ENCODE results near the gene FOXK1.
"Not testable (repeated sequence)": the region's sequence is repeated elsewhere in the genome, so short reads cannot be mapped to it uniquely, and the experiment has no call there.

FOXK1 gene

DNA sequence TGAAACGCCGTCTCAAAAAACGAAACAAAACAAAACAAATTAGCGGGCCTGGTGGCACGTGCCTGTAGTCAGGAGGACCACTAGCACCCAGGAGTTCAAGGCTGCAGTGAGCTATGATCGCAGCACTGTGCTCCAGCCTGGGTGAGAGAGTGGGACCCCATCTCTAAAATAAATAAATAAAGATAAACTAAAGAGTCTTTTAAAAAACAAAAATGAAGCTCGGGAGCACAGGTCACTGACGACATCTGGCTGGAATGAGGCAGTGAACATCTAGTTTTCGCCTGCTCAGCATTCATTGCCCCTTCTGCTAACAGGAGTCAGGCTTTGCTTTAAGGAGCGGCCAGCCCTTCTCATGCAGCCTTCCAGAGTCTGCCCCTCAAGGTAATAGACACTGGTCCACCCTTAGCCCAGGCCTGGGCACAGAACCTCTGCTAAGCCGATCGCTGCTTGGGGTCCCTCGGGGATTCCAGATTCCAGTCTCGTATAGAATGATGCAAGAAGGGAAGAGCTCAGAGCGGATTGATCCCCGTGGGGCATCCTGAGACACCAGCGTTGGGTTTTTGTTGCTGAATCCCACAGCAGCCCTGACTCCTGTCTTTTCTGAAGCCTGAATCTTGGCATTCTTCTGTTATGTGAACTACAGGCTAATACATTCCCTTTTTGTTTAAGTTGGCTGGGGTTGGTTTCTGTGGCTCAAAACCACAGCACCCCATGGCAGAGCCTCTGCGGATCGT, 14.2 kb upstream of the FOXK1 start:
- TF ChIP-seq, protein P1, sequence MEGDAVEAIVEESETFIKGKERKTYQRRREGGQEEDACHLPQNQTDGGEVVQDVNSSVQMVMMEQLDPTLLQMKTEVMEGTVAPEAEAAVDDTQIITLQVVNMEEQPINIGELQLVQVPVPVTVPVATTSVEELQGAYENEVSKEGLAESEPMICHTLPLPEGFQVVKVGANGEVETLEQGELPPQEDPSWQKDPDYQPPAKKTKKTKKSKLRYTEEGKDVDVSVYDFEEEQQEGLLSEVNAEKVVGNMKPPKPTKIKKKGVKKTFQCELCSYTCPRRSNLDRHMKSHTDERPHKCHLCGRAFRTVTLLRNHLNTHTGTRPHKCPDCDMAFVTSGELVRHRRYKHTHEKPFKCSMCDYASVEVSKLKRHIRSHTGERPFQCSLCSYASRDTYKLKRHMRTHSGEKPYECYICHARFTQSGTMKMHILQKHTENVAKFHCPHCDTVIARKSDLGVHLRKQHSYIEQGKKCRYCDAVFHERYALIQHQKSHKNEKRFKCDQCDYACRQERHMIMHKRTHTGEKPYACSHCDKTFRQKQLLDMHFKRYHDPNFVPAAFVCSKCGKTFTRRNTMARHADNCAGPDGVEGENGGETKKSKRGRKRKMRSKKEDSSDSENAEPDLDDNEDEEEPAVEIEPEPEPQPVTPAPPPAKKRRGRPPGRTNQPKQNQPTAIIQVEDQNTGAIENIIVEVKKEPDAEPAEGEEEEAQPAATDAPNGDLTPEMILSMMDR (IDR thresholded peaks at IDR 0.05; ENCODE audit: control insufficient read depth, insufficient read depth, low read depth, low read length, missing control alignments): no peak
- no peak overlapping the region; the same call in 1 of the 2 replicates for H3K4me3 ChIP-seq (ENCODE audit: control insufficient read depth, low read depth, low read length)
- DNase-seq (ENCODE audit: low read depth): peak; percentile 84

DNA sequence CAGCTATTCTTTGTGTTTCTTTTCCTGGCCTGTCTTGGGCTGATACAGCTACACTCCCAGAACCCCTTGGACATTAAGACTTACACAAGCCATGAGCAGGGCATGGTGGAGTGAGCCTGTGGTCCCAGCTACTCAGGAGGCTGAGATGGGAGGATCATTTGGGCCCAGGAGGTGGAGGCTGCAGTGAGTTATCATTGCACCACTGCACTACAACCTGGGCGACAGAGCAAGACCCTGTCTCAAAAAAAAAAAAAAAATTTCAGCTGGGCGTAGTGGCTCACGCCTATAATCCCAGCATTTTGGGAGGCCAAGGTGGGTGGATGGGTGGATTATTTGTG, 13.6 kb upstream of the FOXK1 start:
- no peak for DNase-seq (ENCODE audit: low read depth)
- TF ChIP-seq, protein P1 (IDR thresholded peaks at IDR 0.05; ENCODE audit: control insufficient read depth, insufficient read depth, low read depth, low read length, missing control alignments): no peak
- H3K4me3 ChIP-seq (ENCODE audit: control insufficient read depth, low read depth, low read length): no peak overlapping the region

DNA sequence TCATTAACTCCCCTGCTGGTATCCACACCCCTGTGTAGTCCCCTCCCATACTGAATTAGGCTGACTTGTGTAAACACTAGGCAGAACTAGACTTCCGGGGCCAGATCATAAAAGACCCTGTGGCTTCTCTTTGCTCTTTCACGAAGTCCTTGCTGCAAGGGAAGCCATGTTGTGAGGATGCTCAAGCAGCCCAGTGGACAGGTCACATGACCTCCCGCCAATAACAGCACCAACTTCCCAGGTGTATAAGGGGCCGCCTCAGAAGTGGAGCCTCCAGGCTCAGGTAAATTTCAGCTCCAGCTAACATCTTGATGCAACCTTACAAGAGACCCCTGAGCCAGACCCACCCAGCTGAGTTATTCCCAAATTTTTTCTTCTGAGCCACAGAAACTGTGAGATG, 11.3 kb upstream of the FOXK1 start:
- TF ChIP-seq, protein P1 (IDR thresholded peaks at IDR 0.05; ENCODE audit: control insufficient read depth, insufficient read depth, low read depth, low read length, missing control alignments): no peak
- DNase-seq (ENCODE audit: low read depth): no peak
- H3K4me3 ChIP-seq (ENCODE audit: control insufficient read depth, low read depth, low read length): no peak overlapping the region

DNA sequence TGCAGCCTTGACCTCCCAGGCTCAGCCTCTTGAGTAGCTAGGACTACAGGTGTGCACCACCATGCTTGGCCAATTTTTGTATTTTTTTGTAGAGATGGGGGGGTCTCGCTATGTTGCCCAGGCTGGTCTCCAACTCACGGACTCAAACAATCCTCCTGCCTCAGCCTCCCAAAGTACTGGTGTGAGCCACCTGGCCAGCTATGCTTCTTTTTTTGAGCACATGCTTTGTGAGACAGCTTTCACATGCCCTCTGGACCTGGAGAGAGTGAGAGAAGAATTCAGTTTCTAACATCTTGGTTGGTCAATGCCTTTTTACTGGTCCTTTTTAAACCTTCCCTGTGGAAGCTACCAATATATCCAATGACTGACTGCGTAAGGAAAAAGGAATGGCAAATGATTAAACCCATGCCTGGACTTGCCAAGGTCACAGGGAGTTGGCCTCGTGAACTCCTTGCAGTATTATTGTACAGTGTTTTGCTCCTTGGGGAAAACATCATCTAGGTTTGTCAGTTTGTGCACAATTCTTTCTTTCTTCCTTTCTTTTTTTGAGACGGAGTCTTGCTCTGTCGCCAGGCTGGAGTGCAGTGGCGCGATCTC, 6.2 kb upstream of the FOXK1 start:
- H3K4me3 ChIP-seq (ENCODE audit: control insufficient read depth, low read depth, low read length): no peak overlapping the region
- DNase-seq (ENCODE audit: low read depth): no peak
- TF ChIP-seq, protein P1 (IDR thresholded peaks at IDR 0.05; ENCODE audit: control insufficient read depth, insufficient read depth, low read depth, low read length, missing control alignments): no peak

DNA sequence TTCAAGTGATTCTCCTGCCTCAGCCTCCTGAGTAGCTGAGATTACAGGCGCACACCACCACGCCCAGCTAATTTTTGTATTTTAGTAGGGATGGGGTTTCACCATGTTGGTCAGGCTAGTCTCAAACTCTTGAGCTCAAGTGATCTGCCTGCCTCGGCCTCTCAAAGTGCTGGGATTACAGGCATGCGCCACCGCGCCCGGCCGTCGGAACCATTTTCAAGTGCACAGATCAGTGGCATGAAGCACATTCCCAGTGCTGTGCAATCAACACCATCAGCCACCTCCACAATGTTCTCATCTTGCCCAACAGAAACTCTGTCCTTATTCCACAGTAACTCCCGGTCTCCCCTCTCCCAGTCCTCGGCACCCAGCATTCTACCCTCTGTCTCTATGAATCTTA, 4.6 kb upstream of the FOXK1 start:
- H3K4me3 ChIP-seq (ENCODE audit: control insufficient read depth, low read depth, low read length); DNase-seq (ENCODE audit: low read depth): not testable (repeated sequence)

DNA sequence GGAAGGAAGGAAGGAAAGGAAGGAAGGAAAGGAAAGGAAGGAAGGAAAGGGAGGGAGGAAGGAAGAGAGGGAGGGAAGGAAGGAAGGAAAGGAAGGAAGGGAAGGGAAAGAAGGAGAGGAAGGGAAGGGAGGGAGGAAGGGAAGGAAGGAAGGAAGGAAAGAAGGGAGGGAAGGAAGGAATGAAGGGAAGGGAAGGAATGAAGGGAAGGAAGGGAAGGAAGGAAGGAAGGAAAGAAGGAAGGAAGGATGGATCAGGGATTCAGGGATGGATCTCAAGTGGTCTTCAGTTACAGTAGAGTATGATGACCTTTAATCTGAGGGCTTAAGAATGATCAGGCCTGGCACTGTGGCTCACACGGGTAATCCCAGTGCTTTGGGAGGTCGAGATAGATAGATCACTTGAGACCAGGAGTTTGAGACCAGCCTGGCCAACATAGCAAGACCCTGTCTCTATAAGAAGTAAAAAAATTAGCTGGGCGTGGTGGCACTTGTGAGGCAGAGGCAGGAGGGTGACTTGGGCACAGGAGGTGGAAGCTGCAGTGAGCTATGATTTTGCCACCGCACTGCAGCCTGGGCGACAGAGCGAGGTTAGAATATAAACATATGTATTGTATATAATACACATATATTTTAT, 760 bp upstream of the FOXK1 start:
- TF ChIP-seq, protein P1 (IDR thresholded peaks at IDR 0.05; ENCODE audit: control insufficient read depth, insufficient read depth, low read depth, low read length, missing control alignments): no peak
- DNase-seq (ENCODE audit: low read depth): no peak
- H3K4me3 ChIP-seq (ENCODE audit: control insufficient read depth, low read depth, low read length): peak overlapping the region; percentile 52

DNA sequence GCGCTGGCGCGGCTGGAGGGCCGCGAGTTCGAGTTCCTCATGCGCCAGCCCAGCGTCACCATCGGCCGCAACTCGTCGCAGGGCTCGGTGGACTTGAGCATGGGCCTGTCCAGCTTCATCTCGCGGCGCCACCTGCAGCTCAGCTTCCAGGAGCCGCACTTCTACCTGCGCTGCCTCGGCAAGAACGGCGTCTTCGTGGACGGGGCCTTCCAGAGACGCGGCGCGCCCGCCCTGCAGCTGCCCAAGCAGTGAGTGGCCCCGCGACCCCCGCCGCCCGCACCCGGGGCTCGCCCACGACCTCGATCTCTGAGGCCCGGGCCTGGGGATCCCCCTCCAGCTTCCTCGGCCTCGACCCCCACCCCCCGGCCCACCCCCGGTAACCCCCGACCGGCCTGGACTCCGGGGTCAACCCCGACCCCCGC, 537 bp downstream of the FOXK1 start:
- TF ChIP-seq, protein P1 (IDR thresholded peaks at IDR 0.05; ENCODE audit: control insufficient read depth, insufficient read depth, low read depth, low read length, missing control alignments): no peak
- DNase-seq (ENCODE audit: low read depth): no peak
- H3K4me3 ChIP-seq (ENCODE audit: control insufficient read depth, low read depth, low read length): peak overlapping the region; percentile 88
